PC-3 (cell line): ENCODE results near the gene FAAP100. TPM values are rescaled to one million over a fixed set of nuclear protein-coding genes. Genes with fewer than 3 reads are reported as not detected.

Experiments used
- ATAC-seq: fragments of 200-7000 bp; cut with Tn5 transposase; 2 replicates; pipeline ENCODE4 v1.9.1; 2020; ENCODE audit warnings: mild to moderate bottlenecking, moderate library complexity
- BruUV-seq: library from RNA; stranded (reverse); fragments of 400-500 nt; replicated peaks from 2 replicates; lab custom pipeline; 2021; lab: Mats Ljungman, UMichigan
- CTCF ChIA-PET: fragments of 300-600 bp; sonication (Branson Sonifier 250); formaldehyde crosslinking; loops from one replicate; lab custom pipeline; 2022; ENCODE audit warnings: antibody characterized with exemption; lab: Charles Lee
- POLR2A ChIA-PET: fragments of 300-600 bp; sonication (Branson Sonifier 250); formaldehyde crosslinking; loops from one replicate; lab custom pipeline; 2022; ENCODE audit warnings: antibody characterized with exemption; ENCODE audit not compliant: unreplicated experiment; lab: Charles Lee
- DNase-seq: peaks from one replicate; pipeline ENCODE4 v3.0.0-alpha.2; 2015
- H2AFZ ChIP-seq: fragments of 300-600 bp; sonication (generic); 2 replicates; pipeline ENCODE4 v1.6.0; 2016; ENCODE audit warnings: antibody characterized with exemption, low read length
- H3F3A ChIP-seq: fragments of 300-600 bp; sonication (generic); one replicate; pipeline ENCODE4 v1.6.0; 2017; ENCODE audit warnings: antibody characterized with exemption, low read length, control low read depth, mild to moderate bottlenecking; ENCODE audit not compliant: unreplicated experiment
- H3K27ac ChIP-seq: fragments of 300-600 bp; sonication (generic); 2 replicates; pipeline ENCODE4 v1.5.1; 2016; ENCODE audit warnings: mild to moderate bottlenecking, low read length
- H3K27me3 ChIP-seq: fragments of 300-600 bp; sonication (generic); 2 replicates; pipeline ENCODE4 v1.6.1; 2016; ENCODE audit warnings: low read length, mixed read lengths
- H3K36me3 ChIP-seq: fragments of 300-600 bp; sonication (generic); 2 replicates; pipeline ENCODE4 v1.6.1; 2016; ENCODE audit warnings: low read depth, mixed run types, low read length, mixed read lengths
- H3K4me1 ChIP-seq: fragments of 300-600 bp; sonication (generic); 2 replicates; pipeline ENCODE4 v1.5.1; 2016; ENCODE audit warnings: low read length; ENCODE audit not compliant: insufficient read depth
- H3K4me2 ChIP-seq: fragments of 300-600 bp; sonication (generic); 2 replicates; pipeline ENCODE4 v1.6.0; 2016; ENCODE audit warnings: low read length
- H3K4me3 ChIP-seq: fragments of 300-600 bp; sonication (generic); 2 replicates; pipeline ENCODE4 v1.5.1; 2016; ENCODE audit warnings: mild to moderate bottlenecking, low read length, mixed read lengths
- H3K79me2 ChIP-seq: fragments of 300-600 bp; sonication (generic); 2 replicates; pipeline ENCODE4 v1.6.1; 2017; ENCODE audit warnings: low read length, mixed read lengths
- H3K9ac ChIP-seq: fragments of 300-600 bp; sonication (generic); 2 replicates; pipeline ENCODE4 v1.6.0; 2016; ENCODE audit warnings: mild to moderate bottlenecking, low read length
- H3K9me2 ChIP-seq: fragments of 300-600 bp; sonication (generic); replicated peaks from 2 replicates; pipeline ENCODE4 v1.6.1; 2016; ENCODE audit warnings: mixed run types, low read length, mixed read lengths
- H3K9me3 ChIP-seq: fragments of 300-600 bp; sonication (generic); 2 replicates; pipeline ENCODE4 v1.6.1; 2016; ENCODE audit warnings: low read length, mixed read lengths
- H4K20me1 ChIP-seq: fragments of 300-600 bp; sonication (generic); 2 replicates; pipeline ENCODE4 v1.6.1; 2016; ENCODE audit warnings: low read length, mixed read lengths
- CTCF ChIP-seq: fragments of 300-600 bp; sonication (generic); conservative IDR thresholded peaks from 2 replicates; pipeline ENCODE4 v1.5.1; 2017; ENCODE audit warnings: antibody characterized with exemption, low read depth, mild to moderate bottlenecking, low read length
- EZH2 ChIP-seq: fragments of 300-600 bp; sonication (generic); IDR thresholded peaks from one replicate; pipeline ENCODE4 v1.6.1; 2017; ENCODE audit warnings: antibody characterized with exemption, mild to moderate bottlenecking, low read length; ENCODE audit not compliant: unreplicated experiment
- EZH2phosphoT487 ChIP-seq: fragments of 300-600 bp; sonication (generic); IDR thresholded peaks from 2 replicates; pipeline ENCODE4 v1.6.1; 2018; ENCODE audit warnings: mild to moderate bottlenecking, antibody characterized with exemption, low read length, borderline replicate concordance
- intact Hi-C: fragments of 100-400 bp; cut with micrococcal nuclease; formaldehyde crosslinking; loops from 2 replicates; pipeline ENCODE4 v1.9.0; 2023
- total RNA-seq: library from RNA; depleted of rRNA; stranded (reverse); fragments of >200 nt; gene quantifications from 2 replicates; pipeline ENCODE4 v1.2.3, GENCODE V29; 2014

Gene FAAP100
- total RNA-seq, 1 experiment from 2014 or later: 23.3 TPM

- DNase-seq (no peak), ATAC-seq (no peak)
- Histone ChIP-seq H2AFZ (no peak overlapping the region), H3K4me3 (no peak overlapping the region), H3K79me2 (peaks cover 38% of the 10 kb centered on the region), H4K20me1 (peaks cover 76% of the 10 kb centered on the region), H3K36me3 (peaks cover 43% of the 10 kb centered on the region), H3K27ac (no peak overlapping the region), H3K4me1 (peaks cover 59% of the 10 kb centered on the region), H3K27me3 (no peaks in the 10 kb centered on the region), H3K9me2 (no peaks in the 10 kb centered on the region), H3K9ac (no peak overlapping the region), H3K4me2 (no peak overlapping the region), H3K9me3 (no peaks in the 10 kb centered on the region), H3F3A (peaks cover 10% of the 10 kb centered on the region)
- TF ChIP-seq EZH2phosphoT487 (no peak), CTCF (no peak), EZH2 (no peak)
- ChIA-PET CTCF (no interaction called here), POLR2A (no interaction called here)
- BruUV-seq: no TSS peak
- intact Hi-C loops: no loop called here
Measured at GRCh38 chr17:81580481-81580880, 28.3 kb upstream of the FAAP100 start.

DNA sequence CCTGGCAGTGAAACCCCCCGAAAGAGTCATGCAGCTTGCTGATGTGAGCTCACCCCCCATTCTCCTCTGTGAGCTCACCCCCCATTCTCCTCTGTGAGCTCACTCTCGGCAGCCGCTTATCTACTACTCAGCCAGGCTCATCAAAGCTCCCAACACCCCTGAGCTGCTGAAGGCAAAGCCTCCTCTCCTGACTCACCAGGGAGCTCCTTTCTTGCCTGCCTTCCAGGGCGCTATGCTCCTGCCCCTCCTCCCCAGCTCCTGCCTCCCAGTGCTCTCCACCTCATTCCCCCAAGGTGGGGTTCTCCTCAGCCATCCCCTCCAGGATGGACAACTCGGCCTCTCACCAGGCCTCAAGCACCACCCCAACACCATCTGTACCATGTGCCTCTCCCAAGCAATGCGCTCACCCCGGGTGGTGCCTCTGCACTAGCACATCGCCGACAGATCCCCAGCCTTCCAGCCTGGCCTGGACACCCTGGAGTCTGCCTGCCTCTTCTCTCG lies 27.7 kb upstream of the FAAP100 start:
- peaks cover 42% of the 10 kb centered on the region for H3K36me3 ChIP-seq
- ChIA-PET POLR2A (no interaction called here), CTCF (no interaction called here)
- peaks cover 10% of the 10 kb centered on the region for H3F3A ChIP-seq
- BruUV-seq: no TSS peak
- no peak for DNase-seq
- no peak overlapping the region for H3K9ac ChIP-seq
- no peaks in the 10 kb centered on the region for H3K9me2 ChIP-seq
- H3K27me3 ChIP-seq: no peaks in the 10 kb centered on the region
- H3K27ac ChIP-seq: no peak overlapping the region
- H3K9me3 ChIP-seq: no peaks in the 10 kb centered on the region
- no peak overlapping the region for H2AFZ ChIP-seq
- no peak for ATAC-seq
- no peak overlapping the region for H3K4me3 ChIP-seq
- H3K4me2 ChIP-seq: no peak overlapping the region
- peaks cover 42% of the 10 kb centered on the region for H3K79me2 ChIP-seq
- H4K20me1 ChIP-seq: peaks cover 75% of the 10 kb centered on the region
- no peak for TF ChIP-seq CTCF
- TF ChIP-seq EZH2phosphoT487: no peak
- intact Hi-C loops: no loop called here
- peaks cover 55% of the 10 kb centered on the region for H3K4me1 ChIP-seq

- H3K9me2 ChIP-seq: no peaks in the 10 kb centered on the region
- intact Hi-C loops: no loop called here
- H3K9ac ChIP-seq: no peak overlapping the region
- peaks cover 7% of the 10 kb centered on the region for H3F3A ChIP-seq
- no peak for TF ChIP-seq EZH2
- TF ChIP-seq CTCF: no peak
- no peak for TF ChIP-seq EZH2phosphoT487
- H3K27me3 ChIP-seq: no peaks in the 10 kb centered on the region
- no peak overlapping the region for H2AFZ ChIP-seq
- BruUV-seq: no TSS peak
- no peak overlapping the region for H3K4me2 ChIP-seq
- peaks cover 47% of the 10 kb centered on the region for H3K79me2 ChIP-seq
- H3K4me3 ChIP-seq: no peak overlapping the region
- H3K9me3 ChIP-seq: no peaks in the 10 kb centered on the region
- no peak overlapping the region for H3K27ac ChIP-seq
- ATAC-seq (no peak), DNase-seq (no peak)
- ChIA-PET CTCF (no interaction called here), POLR2A (interaction anchor here (0.5 kb wide), 1 partner anchor 67 kb away, joined by 3 read pairs; the partner anchor contains the start of gene ACTG1)
- H3K4me1 ChIP-seq: peaks cover 50% of the 10 kb centered on the region
- peaks cover 47% of the 10 kb centered on the region for H3K36me3 ChIP-seq
- peaks cover 78% of the 10 kb centered on the region for H4K20me1 ChIP-seq
Measured at GRCh38 chr17:81579298-81579697, 27.1 kb upstream of the FAAP100 start.
